ENCODE results near the gene NUP210.

NUP210 gene

DNA sequence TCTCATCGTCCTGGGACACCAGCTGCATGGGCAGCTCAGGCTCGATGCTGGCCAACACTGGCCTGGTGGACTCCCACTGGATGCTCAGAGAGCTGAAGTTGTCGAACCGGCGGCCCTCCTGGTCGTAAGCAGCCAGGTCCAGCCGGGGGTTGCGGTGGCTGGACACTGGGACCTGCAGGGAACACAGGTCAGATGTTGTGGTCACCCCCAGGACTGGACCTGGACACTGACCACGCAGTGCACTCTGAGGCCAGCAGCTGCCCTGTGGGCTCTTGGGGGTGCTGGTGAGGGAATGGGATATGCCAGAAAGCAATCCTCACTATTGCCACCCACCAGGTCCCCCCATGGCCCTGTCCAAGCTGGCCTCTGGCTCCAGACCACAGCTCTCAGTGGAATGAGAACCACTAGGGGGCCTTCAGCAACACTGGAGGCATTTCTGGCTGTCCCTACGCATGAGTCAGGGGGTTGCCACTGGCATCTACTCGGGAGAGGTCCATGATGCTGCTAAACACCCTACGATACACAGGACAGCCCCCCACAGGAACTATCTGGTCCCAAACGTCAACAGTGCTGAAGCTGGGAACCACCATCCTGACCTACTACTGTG is 66.1 kb downstream of the NUP210 start:
- in situ Hi-C loops (cut with MboI; ENCODE audit: low sequenced_read_pairs) = no loop called here

DNA sequence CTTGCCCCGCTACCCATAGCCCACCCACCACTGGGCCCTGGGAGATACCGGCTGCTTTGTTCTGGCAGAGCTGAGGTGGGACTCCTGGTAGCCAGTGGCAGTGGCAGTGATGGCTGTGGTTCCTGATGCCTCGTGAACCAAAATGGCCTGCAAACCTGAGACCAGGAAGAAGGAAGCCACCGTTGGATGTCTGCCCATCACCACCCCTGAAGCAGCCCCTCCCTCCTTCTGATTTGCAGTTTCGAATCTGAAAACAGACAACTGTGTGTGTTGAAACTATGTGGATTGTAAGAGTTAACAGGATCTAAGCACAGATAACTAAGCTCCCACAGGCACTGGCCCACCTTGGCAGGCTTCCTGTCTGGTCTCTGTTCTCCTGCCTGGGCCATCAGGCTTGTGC is 66.6 kb downstream of the NUP210 start:
- in situ Hi-C loops (cut with MboI; ENCODE audit: low sequenced_read_pairs) = no loop called here

DNA sequence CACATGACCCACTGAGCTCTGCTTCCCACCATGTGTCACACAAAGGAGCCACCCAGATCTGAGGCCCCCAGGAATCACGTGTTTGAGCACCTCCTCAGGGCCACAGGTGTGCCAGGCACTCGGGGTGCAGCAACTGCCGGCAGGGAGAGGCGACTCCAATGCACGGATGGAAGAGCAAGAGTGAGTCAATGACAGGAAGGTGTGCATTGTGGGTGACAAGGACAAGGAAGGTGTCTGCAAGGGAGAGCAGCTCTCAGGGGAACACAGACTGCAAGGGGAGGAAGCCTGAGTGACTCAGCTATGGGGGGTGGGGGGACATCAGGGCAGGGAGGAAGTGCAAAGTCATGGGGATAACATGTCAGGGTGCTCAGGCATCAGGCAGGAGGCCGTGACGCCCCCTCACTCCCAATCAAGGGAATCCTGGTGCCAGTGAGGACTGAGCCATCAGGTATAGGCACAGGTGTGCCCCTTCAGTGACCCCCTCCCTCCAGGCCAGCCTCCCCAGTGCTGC is 67.4 kb downstream of the NUP210 start:
- in situ Hi-C loops (cut with MboI; ENCODE audit: low sequenced_read_pairs) = no loop called here

DNA sequence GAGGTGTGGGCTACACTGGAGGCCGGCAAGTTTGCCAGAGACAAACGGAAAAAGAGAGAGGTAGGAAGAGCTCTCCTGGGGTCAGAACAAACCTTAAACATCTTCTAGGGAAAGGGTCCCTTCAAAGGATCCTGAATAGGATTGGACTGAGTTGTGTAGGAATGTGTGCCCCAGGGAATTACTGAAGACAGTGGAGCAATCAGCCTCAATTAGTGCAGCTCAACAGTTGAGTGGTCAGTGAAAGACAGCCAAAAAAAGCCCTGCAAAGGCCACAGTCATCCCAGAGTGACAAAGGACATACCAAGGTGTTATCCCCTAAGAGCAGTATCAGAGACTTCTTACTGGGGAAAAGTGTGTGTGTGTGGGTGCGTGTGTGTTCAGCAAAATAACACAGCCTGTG is 70.3 kb downstream of the NUP210 start:
- in situ Hi-C loops (cut with MboI; ENCODE audit: low sequenced_read_pairs) = no loop called here

DNA sequence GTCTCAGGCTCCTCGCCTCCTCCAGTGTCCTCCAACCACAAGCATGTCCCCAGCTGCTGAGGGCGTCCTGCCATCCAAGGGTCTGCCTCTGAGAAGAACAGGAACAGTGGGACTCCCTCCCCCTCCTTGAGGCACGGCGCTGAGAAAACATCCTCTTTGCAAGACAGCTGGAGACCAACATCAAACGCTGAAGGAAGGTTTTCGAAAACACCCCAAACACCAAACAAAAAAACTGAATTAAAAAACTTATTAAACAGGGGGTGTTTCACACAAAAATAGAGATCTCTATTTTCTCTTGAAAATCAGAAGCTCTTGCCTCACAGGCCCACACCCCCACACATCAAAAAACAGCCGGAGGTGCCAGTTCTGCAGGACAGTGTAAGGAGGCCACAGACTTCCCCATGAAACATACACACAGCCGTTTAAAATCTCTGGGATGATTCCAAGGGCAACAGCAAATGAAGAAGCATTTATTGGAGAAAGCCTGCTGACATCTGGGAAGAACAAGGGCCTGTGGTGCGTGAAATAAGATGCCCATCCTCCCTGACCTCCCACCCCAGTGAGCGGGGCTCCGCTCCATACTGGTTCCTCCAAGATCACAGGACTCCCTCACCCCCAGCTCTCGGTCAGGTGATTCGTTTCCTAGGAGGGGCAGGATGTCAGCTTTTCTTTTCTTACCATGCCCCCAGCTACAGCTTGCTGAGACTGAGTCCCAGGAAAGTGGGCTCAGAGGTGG is 71.3 kb downstream of the NUP210 start:
- in situ Hi-C loops (cut with MboI; ENCODE audit: low sequenced_read_pairs) = no loop called here

DNA sequence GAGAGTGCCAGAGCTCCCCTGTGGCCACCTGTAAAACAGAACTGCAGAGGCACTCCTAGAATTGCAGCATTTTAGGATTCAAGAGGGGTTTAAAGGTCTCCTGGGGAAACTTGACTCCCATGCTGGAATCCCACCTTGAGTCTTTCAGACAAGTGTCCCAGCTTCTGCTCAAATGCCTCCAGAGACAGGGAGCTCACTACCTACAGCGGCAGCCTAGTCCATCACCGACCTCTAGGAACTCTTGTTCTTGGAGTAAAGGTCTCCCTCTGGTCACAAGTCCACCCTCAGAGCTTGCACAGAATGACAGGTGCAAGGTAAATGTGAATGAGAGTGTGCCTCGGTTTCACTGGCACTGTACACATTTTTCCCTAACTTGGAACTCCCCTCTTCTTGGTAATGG is 72.0 kb downstream of the NUP210 start:
- in situ Hi-C loops (cut with MboI; ENCODE audit: low sequenced_read_pairs) = no loop called here

DNA sequence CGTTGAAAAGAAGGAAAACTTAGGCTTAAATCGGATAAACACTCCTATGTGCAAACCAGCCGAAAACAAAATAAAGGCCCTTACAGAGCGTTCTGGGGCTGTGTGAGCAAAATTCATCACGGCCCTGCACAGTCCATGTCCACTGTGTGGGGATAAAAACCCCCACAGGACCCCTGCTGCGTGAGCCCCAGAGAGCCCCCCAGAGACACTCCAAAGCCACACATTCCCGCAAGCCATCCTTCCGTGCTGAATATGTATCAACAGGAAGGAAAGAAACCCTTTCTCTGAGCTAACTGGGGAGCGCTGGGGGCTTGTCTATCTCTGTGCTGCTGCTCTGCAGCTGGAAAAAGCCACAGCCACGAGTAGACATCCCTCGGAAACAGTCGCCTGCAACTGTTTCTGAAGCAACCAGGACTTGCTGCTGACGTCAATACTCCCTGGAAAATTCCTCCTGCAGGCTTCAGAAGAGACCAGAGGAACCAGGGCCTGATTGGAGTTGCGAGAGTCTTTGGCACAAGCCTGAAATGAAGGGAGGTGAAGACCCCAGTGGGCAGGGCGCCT is 72.7 kb downstream of the NUP210 start:
- in situ Hi-C loops (cut with MboI; ENCODE audit: low sequenced_read_pairs) = no loop called here

DNA sequence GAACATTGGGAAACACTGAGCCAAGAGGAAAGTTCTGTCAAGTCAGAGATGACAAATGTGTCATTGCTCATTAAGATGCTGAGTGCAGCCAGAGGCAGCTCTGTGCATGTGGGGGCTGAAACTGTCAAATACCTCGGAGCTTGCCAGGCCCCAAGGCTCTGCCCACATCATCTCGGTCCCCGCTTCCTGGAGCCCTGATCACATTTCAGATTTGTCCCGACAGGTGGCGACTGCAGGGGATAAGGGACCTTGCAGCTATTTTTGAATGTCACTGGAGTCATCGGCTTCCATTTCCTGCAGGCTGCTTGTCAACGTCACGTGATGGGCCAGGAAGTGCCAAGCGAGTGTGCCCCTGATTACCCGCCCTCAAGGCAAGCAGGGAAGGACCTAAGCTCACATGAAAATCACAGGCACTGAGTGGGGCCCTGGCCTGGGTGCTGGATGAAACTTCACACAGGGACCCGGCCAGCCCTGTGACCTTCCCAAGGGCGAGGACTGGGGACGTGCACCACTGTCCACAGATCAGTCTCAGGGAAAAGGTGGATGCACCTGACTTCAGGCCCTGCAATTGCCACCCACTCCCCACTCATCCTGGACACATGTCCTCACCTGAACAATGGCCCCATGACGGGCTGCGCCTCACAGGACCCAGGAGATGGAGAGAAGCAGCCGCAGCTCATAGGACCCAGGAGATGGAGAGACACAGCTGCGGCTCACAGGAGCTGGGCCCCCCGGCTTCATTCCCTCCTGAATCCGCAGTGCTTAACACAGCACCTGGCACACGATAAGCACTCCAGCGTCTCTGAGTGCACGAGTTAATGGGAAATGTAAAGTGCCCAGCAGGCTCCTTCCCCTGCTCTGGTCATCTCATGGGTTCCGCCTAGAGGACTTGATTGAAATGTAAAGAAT is 73.4 kb downstream of the NUP210 start:
- in situ Hi-C loops (cut with MboI; ENCODE audit: low sequenced_read_pairs) = no loop called here

DNA sequence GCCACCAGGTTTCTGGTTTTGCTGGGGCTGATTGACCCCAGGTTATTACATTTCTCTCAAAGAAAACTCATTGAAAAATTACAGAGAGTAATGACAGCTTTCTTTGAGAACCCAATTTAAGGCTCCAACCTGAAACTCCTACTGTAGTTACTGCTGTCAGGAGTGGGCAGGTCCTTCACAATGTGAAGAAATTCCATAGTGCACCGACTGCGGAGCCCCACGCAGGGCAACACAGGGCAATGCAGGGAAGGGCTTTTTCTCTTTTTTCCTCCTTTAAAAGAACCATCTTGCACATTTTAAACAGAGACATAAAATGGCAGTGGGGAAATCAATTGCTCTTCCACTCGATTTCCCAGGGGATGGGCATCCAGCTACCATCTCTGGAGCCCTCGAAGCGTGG is 74.3 kb downstream of the NUP210 start:
- in situ Hi-C loops (cut with MboI; ENCODE audit: low sequenced_read_pairs) = no loop called here

DNA sequence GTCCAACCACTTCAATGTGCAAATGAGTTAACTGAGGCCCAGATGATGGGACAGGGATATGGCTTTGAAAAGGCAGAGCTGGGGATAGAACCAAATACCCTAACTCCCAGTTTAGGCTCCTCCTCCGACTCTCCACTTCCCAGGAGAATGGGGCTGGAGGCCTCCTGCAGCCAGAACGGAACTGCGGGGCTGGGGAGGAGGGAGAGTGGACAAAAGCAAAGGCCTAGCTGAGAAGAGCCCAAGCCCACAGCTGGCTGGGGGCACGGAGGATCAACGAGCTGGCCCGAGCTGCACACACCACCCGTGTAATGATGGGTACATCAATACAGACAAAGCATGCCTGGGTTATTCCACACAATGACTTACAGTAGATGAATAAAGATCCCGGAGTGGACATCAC is 74.8 kb downstream of the NUP210 start:
- in situ Hi-C loops (cut with MboI; ENCODE audit: low sequenced_read_pairs) = no loop called here

DNA sequence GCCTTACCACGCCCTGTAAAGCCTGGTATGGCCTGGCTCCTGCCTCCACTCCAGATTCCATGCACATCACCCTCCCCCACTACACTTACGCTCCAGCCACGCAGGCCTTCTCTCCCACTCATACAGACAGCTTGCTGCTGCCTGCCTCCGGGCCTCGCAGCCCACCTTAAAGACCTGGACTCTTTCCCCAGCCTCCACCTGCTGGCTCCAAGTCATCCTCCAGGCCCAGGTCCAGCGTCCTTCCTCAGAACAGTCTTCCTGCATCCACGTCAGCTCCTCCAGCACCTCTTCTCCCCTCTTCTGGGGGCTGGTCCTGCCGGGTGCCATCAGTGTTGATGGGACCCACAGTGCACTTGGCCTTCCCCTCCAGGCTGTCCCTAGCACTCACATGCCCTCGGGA is 75.5 kb downstream of the NUP210 start:
- in situ Hi-C loops (cut with MboI; ENCODE audit: low sequenced_read_pairs) = no loop called here

DNA sequence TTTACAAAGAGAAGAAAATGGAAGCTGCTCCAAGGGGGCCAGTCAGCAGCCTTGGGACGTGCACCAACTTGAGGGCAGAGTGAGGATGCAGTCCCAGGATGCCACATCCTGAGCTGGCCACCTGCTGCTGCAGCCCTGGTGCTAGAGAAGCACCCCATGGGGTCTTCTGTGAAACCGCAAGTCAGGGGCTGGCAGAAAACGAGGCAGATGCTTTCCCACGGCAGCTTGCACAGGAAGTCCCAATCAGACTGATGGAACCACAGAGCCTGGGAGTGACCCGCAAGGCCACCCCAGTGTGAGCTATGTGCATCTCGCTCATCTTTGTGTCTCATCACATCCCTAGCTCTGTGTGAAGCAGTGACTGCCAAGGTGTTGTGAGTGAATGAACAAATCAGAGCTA is 76.5 kb downstream of the NUP210 start:
- in situ Hi-C loops (cut with MboI; ENCODE audit: low sequenced_read_pairs) = no loop called here

DNA sequence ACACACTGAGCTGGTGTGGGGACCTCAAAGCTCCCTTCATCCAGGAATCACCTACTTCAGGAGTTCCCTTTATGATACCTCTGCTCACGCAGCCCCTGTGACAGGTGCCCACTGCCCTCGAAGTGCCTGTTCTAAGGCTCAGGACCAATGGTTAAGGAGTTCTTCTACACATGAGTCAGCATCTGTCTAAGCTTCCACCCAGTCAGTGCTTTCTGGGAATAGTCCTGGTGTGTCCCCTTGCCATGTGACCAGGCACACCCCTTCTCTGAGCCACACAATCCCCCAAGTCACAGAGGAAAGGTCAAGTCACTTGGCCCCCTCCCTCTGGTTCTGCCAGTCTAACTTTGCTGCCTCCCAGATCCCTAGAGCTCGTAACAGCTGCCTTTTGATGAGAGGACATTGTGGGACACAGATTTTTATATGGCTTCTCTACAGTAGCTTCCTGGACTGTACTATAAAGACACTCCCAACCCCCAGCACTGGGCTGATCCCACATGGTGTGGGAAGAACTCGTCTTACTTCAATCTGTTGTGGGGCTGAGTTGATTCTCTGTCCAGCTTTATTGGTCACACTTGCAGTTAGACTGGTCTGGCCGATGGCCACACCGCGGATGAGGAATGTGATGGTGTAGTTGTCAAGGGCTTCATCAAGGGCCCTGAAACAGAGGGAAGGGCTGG is 78.8 kb downstream of the NUP210 start:
- in situ Hi-C loops (cut with MboI; ENCODE audit: low sequenced_read_pairs) = no loop called here

DNA sequence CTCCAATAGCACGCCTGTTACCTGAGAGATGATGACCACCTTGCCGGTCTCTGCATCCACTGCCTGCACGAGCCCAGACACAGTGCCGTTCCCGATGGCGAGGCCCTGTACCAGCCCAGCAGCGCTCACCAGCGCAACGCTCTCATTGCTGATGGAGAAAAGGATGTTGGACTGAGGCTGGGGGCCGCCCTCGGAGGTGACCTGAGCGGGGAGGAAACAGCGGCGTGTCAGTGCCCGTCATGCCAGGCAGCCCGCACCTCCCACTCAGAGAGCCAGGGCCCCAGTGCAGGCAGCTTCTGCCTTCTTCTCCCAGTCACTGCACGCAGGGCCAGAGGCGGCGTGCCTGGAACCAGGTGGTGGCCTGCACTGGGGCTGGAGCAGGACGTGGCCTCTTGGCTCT is 80.3 kb downstream of the NUP210 start:
- in situ Hi-C loops (cut with MboI; ENCODE audit: low sequenced_read_pairs) = no loop called here

DNA sequence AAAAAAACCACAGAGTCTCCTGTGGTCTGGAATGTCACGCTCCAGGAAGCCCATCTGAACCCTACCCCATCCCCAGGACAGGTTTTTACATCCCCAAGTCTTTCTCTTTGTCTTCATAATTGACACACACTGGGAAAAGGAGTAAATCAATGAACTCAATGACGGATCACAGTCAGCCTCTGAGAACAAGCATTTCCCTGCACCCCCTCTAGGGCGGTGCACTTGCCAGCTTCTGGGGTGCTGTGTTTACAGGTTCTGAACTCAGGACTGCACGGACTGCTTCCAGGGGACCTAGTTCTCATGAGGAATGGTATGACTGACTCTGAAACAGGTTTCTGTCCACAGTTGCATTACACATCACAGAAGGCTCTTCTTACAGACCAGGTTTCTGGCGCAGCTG is 81.1 kb downstream of the NUP210 start:
- in situ Hi-C loops (cut with MboI; ENCODE audit: low sequenced_read_pairs) = no loop called here

DNA sequence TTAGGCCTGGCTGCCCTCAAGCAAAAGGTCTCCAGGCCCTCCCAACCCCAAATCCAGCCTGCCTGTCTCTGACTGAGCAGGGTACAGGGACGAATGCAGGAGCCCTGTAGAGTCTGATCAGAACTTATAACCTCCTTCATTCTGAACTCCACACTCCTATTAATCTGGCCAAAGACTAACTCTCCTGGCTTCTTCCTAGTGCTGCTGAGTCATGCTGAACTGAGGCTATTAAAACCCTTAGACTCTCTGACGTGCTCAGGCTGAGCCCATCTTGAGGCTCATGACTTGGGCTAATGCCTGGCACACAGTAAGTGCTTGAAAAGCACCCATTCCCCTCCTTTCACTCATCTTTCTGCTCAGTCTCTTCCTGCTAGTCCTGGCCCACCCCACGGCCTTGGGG is 81.9 kb downstream of the NUP210 start:
- in situ Hi-C loops (cut with MboI; ENCODE audit: low sequenced_read_pairs) = no loop called here

DNA sequence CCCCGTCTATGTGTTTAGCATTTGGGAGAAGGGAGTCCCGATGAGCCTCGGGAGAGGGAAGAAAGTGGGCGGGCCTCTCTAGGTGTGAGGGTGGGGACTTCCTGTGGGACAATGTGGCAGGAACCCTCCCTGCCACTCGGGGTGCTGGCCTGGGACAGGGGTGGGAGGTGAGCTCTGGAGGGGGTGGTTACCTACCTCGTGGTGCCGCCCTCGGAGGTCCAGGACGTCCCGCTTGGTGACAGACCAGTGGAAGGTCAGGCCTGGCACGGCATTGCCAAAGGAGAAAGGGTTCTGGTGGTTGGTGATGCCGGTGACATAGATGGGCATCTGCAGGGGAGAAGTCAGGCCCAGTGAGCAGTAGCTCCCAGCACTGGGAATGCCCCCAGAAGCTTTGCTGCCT is 83.5 kb downstream of the NUP210 start:
- in situ Hi-C loops (cut with MboI; ENCODE audit: low sequenced_read_pairs) = no loop called here

DNA sequence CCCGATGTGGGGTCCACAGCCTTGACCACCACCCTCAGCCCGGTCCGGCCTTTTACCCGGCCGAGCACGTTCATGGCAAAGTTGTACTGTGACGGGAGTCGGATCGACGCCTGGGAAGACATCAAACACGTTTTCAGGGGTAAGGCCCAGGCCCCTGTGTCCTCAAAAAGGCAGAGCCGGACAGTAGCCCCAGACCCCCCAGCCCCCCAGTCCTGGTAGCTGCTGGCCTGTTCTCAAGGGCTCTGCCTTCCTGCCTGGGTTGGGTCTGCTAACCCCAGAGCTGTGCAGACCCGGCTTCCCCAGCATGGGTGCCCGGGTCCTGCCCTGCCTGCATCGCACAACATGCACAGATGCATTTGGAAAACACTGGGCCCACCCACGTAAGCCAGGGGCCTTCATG is 84.6 kb downstream of the NUP210 start:
- in situ Hi-C loops (cut with MboI; ENCODE audit: low sequenced_read_pairs) = no loop called here

DNA sequence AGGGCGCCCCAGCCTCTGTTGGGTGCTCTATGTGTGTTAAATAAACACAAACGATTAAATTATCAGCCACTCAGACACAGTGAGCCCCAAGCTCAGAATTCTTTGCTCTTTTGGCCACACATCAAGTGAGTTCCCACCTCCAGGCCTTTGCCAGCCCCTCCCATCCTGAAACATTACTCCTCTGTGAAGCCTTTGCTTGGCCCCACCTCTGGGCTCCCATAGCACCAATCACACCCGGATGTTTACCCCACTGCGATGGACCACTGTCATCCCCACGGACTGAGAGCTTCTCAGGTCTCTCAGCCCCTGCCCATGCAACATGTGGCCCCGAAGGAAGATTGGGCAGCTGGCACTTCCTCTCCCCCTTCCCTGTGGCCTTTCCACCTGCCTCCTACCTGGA is 85.1 kb downstream of the NUP210 start:
- in situ Hi-C loops (cut with MboI; ENCODE audit: low sequenced_read_pairs) = no loop called here

DNA sequence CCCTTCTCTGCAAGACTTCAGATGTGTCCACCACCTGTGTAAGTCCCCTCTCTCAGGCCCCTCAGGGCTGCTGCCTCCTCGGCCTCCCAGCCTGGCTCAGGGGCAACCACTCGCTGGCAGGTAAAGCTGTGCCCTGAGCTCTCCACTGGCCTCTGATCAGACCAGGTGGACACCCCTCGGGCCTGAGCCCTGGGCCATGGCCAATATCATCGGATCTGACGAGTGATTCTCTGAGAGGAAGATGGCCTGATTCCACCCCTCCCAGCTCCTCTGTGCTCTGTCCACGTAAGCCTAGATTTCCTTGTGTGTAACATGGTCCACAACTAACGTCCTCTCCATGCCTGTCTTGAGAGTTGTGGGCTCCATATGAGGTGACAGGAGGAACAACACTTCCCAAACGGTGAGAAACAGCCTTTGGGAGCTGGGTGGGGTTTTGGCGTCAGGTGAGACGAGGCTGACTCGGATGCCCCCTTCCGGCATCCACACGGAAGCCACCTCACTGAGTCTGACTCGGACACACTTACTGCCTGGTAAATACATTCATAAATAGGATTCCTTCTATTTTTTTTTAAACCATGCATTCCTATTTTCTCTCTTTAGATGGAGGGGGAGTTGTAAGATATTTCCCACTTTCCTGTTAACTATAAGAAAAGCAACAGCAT is 86.8 kb downstream of the NUP210 start:
- in situ Hi-C loops (cut with MboI; ENCODE audit: low sequenced_read_pairs) = no loop called here

Measured in HL-60/S4 (cell line).